Measurements from ENCODE around the gene MPND.

Gene MPND

DNA sequence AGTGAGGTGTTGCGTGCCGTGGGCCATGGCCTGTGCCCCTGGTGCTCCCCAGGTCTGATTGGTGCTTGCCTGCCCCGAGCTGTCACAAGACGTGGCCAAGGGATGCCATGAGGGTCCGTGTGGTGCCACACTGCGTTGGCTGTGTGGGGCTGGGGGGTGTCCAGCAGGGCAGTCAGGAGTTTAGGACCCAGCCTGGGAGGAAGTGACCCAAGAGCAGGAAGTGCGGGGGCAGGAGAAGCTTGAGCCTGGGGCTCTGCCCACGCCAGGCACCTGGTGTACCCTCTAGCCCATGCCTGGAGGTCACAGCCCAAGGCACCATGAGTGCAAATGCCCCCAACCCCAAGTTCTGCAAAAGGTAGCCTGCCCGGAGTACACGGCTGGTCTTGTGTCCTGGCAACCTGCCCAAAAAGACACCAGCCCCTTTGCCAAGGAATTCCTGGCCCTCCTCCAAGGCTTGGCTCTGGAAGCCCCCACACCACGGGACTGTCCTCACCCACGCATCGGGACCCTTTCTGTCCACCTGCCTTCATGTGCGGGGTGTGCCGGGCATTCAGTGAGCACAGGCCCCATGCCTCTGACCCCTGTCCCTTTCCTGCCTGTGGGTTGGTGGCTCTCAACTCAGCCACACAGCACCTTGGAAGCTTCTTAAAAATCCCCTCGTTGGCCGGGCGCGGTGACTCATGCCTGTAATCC, 24.9 kb downstream of the MPND start:
- DNase-seq: no peak

GRCh38 chr19:4369109-4369887, 25.9 kb downstream of the MPND start:
- peak; percentile 61 for DNase-seq

- peak; percentile 72 for DNase-seq
These were observed 26.5 kb downstream of the MPND start for GRCh38 chr19:4369888-4370260.

DNA sequence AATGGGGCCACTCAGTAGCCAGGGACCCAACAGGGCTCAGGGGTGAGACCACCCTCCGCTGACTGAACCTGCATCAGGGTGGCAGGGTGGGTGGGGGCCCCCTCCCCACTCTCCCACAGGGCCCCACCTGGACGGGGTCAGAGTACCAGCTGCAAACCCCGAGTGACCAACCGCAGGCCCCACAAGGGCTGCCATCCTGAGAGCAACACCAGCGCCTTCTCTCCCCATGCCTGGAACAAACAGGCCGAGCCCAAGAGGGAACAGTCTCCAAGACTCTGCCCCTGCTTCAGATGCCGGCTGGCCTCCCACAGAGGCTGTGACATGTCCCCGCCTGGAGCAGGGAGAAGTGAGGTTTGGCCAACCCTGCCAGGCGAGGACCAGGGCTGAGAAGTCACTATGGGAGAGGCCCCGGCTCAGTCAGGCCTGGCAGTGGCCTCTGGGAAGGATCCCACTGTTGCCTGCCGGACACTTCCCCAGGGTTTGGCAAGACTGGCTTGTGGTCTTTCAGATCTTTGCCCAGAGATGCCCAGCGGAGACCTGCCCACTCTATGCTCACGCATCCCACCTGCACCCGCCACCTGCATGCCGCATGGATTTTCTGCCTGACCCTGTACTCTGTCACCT, 27.2 kb downstream of the MPND start:
- no peak for DNase-seq

- DNase-seq: no peak
These were observed 28.1 kb downstream of the MPND start for GRCh38 chr19:4371247-4372164.

DNA sequence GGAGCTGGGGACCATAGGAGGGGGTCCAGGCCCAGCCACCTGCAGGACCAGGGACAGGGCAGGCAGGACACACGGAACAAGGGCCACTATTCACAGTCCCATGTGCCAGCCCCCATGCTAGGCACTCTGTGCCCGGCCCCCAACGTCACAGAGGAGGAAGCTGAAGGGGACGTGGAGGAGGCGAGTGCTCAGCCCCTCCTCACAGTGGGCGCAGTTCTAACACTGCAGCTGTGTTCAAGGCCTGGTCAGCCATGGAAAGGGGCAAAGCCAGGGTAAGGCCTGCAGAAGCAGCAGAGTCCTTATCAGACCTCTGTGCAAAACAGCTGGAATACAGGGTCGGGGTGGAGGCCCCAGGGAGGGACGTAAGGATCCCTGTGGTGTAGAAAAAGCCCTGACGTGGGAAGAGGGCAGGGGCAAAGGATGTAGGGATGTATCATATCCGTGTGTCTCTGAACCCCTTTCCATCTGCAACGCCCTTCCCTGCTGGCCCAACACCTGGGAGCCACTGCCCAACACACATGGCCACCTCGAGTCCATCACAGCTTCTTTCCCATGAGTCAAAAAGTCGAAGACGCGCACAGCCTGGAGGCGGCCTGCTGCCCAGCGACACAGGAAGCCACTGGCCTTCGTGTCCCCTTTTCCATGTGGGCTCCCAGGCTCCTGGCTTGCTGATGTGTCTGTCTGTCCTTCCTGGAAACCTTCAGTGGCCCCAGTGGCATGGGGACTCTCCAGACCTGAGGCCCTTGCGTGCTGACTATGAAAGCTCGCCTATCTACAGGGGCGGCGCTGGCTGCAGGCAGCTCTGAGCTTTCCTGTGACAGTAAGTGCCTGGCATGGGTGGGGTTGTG, 29.0 kb downstream of the MPND start:
- DNase-seq: no peak

DNA sequence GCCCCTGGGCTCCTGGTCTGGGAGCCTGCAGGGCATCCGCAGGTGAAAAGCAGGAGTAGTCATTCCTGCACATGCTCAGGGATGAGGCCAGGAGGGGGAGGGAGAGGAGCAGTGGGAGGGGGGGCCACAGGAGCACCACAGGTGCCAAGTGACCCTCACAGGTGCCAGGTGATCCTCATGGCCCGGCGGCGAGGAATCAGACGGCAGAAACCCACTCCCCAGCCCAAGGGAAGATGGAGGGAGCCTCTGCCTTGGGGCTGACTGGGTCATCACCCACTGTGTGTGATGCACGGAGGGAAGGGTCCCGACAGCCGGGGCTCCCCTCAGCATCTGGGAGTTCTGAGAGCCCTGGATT, 29.6 kb downstream of the MPND start:
- no peak for DNase-seq

- no peak for DNase-seq
These were observed 30.5 kb downstream of the MPND start for GRCh38 chr19:4373601-4374497.

DNA sequence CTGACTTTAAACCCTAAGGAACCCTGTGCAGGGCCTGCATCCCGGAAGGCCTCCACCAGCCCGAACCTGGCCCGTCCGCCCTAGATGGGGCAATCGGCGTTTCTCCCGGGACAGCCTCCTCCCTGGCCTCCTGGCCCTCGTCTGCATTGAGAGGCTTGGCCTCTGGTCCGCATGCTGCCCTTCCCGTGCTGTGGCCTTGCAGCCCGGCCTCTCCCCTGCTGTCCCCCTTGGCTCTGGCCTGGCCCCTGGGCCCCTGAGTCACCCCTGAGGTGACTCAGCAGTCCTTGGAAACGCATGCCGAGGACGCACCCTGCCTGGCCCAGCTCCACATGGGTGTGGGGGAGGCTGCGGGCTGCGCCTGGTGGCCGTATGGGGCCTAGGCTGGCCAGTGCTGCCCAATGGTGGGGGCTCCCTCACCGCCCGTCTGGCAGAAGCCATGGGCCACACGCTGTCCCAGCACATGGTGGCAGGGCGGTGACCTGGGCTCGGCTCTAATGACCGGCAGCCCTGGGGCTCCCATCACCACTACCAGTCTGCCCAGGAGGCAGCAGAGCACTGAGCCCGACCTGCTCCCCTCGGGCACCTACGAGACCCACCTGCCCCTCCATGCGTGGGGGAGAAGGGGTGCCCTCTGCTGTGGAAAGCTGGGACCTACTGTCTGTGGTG, 31.3 kb downstream of the MPND start:
- no peak for DNase-seq

DNA sequence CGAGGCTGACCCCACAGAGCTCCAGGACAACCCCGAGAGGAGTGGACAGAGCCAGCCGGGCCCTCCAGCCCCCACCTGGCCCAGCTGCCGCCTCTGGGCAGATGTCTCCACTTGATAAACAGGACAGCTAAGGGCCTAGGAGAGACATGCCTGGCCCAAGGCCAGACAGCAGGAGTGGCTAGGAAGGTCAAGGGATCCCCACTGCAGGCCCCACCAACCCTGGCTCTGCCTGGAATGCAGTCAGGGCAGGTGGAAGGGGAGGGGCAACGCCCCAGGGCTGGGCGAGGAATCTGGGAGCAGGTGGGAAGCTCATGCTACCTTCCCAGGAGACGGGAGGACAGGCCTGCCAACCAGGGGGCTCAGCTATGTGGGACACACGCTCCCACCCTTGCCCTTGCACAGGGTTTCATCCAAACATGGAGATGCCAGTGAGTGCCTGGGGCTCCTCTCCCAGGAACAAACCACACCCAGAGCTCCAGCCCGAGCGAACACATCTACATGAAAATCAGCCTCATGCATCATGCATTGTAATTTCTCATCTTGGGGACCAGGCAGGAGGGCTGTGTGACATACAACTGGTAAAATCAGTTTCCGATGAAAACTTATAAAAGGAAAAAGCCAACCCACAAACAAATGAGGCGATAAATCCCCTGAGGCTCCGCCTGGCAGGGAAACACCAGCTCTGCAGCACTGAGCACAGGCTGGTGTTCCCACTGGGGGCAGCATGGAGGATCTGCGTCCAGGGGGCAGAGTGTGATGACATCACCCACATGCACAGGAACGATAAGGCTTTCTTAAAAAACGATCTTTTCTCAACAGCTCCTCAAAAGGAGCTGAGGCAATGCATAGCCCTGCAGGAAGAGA, 32.0 kb downstream of the MPND start:
- DNase-seq: no peak

DNA sequence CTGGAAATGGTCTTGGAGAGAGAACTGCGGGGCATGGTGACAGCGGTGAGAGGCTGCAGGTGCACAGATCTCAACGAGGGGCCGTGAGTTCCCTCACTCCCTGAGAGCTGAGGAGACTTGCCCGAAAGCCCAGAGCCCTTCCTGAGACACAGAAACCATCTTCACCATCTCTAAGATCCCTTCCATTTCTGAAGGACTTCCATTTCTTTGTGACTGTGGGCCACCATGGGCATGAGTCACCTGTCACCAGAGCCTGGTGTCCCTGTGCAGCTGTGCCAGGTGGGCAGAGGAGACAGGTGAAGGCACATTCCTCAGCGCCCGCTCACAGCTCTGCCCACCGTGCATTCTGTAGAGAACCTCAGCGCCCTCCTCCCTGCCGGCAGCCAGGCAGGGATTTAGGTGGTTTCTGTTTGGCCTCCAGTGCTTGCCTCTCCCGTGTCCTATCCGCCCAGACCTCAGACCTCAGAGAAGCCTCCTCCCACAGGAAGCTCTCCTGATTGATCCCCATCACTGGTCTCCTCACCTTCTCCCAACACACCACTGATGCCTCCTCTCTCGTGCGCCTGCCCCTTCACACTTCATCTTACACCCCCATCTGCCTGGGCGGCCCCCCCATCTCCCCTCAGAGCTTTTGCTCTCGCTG, 32.8 kb downstream of the MPND start:
- DNase-seq: no peak

DNA sequence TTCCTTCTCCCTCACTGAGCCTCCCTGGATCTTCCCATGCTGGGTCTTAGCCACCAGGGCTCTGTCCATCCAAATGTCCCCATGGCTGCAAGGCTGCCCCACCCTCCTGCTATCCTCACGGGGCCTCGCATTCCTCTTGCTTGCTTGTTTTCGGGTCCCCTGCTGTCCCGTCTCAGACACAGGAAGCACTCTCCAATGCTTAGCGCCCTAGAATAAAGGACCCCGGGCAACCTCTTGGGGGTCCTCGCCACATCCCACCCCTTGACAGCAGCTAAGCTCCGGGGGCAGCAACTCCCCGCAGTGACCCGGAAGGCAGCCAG, 33.3 kb downstream of the MPND start:
- DNase-seq: no peak

- DNase-seq: no peak
These were observed 33.8 kb downstream of the MPND start for GRCh38 chr19:4376991-4377781.

- no peak for DNase-seq
These were observed 35.5 kb downstream of the MPND start for GRCh38 chr19:4378886-4379285.

- DNase-seq: no peak
These were observed 36.3 kb downstream of the MPND start for GRCh38 chr19:4379383-4380253.

GRCh38 chr19:4380254-4380727, 36.9 kb downstream of the MPND start:
- peak; percentile 59 for DNase-seq

Data from activated gamma-delta T cell treated with Interleukin-2 at 50 U/mL for 16 hours (primary cell).